Daoy (cell line): ENCODE measurements around the gene LAMC3. TPM values are rescaled to one million over a fixed set of nuclear protein-coding genes. Genes with fewer than 3 reads are reported as not detected.
"Not testable (repeated sequence)": the region's sequence is repeated elsewhere in the genome, so short reads cannot be mapped to it uniquely, and the experiment has no call there.

Experiments used
- DNase-seq: peaks from one replicate; pipeline ENCODE4 v3.0.0-alpha.2; 2015; ENCODE audit warnings: low read depth
- total RNA-seq: library from RNA; depleted of rRNA; stranded (reverse); fragments of >200 nt; shearing (Covaris generic); gene quantifications from 2 replicates; pipeline ENCODE4 v1.2.3, GENCODE V29; 2014

Gene LAMC3
- total RNA-seq, 1 experiment from 2014 or later: 2.5 TPM

DNA sequence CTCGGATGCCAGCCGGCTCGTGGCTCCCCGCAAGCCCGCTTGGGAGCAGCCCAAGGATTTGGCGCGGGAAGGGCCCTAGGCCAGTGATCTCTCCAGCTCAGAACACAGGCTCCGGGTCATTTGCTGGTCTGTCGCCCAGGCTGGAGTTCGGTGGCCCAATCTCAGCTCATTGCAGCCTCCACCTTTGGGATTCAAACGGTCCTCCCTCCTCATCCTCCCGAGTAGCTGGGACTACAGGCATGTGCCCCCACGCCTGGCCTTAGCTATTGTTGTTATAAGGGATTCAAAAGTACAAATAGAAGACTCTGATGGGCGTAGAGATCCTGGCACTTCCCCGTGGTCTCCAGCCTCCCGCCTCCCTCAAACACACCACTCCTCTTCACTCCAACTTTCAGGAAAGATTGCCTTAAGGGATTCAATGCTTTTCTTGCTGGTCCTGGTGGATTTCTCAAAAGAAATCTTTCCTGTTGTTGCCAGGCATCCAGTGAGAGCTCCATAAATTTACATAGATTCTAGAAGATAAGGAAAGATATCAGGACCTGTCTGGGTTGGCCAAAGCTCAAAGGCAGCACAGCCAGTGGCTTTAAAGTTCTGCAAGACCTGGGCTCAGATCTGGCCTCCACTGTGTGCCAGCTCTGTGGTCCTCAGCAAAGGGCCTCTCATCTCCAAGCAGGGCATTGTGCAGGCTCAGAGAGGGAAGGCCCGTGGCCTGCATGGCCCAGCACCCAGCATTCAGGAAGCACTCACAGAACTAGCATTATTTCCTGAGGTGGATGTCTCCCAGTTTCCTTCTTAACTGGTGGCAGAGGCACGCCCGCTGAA, 88.4 kb downstream of the LAMC3 start:
- no peak for DNase-seq

DNA sequence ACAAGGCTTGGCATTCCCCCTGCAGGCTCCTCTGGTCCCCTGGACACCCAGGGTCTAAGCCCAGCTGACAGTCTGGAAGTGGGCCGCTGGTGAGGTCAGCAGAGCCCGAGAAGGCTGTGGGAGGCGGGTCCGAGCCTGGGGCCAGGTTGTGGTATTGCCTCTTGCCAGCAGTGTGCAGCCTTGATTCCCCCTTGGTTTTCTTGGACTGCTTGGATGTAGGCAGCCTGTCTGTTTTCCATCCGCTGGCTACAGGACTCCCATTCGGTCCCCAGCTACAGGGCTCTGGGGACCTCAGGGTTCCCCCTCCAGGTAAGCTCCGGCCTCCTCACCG, 88.9 kb downstream of the LAMC3 start:
- no peak for DNase-seq

DNA sequence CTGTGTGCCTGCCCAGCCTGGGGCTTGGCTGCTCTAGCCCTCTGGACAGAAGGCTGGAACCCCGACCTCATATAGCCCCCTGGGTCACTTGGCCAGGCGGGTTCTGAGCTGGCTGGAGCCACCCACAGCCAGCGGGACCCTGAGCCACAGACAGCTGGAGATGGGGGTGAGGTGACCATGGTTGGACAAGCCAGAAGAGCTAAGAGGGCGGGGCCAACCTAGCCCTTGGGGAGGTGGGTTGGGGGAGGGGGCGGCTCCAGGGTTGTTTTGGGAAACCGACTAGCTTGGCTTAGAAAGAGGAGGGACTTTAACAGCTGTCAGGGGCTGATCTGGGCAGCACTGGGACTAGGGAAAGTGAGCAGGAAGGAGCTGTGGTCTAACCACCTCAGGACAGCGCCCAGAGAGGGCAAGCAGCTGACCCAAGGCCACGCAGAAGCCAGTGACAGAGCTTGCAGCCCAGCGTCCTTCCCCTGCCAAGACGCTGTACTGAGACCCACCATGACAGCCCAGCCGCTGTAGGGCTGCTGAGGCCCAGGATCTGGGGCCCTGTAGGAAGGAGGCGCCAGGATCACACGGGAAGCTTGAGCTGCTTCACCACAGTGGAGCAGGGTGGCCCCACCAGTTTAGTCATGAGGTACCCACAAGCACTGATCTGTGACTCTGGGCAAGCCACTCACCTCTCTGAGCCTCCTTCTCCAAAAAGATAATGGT, 89.6 kb downstream of the LAMC3 start:
- DNase-seq: no peak

DNA sequence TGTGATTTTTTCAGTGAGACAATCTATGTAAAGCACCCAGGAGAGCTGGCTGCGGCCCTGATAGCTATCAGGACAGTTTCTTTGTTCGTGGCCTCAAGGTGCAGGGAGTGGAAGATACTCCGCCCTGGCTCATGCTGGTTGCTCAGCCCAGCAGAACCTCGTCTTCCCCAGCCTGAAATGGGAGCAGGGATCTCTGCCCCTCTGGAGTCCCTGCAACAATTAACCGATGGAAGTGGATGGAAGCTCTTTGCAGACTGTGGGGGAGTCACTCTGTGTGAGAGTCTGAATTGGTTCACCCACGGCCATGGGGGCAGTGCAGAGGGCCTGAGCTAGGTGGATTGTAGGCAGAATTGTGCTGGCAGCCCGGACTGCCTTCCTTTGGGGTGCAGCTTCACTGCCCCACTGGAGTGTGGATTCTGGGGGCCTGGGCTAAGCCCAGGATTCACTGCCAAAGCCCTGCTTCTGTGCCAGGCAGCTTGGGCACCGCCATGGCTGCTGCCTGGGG, 90.2 kb downstream of the LAMC3 start:
- DNase-seq: no peak

DNA sequence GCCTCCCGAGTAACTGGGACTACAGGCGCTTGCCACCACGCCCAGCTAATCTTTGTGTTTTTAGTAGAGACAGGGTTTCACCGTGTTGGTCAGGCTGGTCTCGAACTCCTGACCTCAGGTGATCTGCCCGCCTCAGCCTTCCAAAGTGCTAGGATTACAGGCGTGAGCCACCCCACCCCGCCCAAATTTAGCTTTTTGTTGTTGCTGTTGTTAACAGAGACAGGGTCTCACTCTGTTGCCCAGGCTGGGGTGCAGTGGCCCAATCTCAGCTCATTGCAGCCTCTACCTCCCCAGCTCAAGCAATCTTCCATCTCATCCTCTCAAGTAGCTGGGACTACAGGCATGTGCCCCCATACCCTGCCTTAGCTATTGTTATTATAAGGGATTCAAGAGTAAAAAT, 90.9 kb downstream of the LAMC3 start:
- not testable (repeated sequence) for DNase-seq

DNA sequence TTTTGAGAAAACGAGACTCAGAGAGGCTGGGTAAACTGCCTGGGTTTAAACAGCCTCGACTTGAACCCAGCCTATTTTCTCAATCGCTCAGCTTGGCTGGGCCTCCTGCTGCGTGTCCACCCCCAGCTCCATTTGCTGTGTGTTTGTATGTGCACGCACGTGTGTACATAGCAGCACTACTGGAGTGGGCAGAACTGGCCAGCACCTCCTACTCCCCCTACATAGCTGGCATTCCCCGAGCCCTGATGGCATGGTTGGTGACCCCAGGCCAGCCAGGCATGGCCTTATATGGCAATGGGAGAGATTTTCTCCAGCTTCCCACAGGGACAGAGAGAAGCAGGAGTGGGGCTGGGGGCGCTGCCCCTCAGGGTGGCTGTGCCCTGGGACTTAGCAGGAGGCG, 91.5 kb downstream of the LAMC3 start:
- DNase-seq: no peak

DNA sequence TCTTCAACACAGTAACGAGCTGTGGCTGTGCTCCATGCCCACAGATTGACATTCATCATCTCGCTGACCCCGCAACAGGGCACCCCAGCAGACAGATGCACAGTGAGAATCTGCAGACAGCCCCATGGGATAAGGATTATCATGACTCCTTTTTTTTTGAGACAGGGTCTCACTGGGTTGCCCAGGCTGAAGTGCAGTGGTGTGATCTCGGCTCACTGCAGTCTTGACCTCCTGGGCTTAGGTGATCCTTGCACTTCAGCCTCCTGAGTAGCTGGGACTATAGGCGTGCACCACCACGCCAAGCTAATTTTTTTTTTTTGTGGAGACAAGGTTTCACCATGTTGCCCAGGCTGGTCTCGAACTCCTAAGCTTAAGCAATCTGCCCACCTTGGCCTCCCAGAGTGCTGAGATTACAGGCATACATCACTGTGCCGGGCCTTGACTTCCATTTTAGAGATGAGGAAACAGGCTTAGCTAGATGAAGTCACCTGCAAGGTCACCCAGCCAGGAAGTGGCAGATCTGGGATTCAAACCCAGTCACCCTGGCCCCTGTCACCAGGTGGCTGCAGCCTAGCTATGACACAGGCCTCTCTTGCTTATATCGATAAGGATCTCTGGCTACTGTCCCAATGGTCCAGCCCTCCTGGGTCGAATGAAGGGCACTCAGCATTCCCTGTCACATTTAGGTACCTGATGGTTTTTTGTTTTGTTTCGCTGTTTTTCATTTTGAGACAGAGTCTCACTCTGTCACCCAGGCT, 92.4 kb downstream of the LAMC3 start:
- no peak for DNase-seq

DNA sequence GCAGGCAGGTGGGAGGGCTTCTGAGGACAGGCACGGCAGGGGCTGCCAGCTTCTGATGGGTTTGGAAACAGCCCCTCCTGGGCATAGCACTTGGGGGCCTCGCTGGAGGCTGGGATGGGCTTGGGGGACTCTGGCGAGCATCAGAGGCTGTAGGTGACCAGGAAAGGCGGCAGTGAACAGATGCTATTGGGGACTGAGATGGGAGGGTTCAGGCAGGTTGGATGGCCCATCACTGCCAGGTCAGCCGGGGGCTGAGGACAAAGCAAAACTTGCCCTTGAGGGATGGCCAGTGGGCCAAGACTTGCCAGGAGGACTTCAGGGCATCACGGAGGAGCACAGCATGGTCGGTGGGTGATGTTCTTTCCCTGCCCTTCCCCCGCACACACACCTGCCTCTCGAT, 94.0 kb downstream of the LAMC3 start:
- no peak for DNase-seq

DNA sequence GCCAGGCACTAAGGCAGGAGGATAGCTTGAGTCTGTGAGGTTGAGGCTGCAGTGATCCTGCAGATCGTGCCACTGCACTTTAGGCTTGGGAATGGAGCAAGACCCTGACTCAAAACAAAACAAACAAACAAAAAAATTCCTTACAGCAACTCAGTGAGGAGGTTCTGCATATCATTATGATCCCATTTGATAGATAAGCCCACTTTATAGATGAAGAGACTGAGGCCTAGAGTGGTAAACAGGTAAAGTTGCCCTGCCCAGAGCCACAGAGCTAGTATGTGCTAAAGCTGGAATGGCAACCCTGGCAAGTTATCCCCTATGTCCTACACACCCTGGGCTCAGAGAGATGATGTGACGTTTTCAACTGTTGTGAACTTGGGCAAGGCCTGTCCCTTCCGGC, 94.6 kb downstream of the LAMC3 start:
- DNase-seq: no peak

DNA sequence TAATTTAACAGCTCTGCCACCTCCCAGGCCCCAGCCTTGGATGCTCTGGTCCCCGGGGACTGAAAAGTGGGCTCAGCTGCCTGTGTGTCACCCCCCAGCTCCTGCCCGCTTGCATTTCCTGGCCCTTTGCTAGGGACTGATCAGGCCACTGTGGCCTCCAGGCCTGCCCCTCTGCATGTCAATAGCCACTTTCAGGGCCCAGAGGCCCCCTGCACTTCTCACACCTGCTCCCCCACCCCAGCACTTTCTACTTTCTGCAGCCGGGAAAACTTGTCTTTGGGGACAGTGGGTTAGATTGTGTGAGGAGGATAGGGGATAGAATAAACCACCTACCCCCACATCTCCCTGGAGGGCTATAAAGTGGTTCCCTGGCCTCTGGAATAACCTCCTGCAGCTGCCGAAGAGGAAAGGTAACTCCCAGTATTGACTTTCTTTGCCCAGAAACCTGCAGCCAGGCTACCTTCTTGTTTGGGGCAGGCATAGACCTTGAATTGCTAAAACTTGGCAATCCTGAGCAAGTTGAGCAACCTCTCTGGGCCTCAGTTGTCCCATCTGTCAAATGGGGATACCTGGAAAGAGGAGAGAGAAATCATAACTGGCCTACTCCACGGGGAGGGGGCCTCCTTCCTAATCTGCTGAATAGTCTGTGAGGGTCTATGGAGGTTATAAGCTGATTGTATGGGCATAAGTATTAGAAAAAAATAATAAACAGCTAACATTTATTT, 95.2 kb downstream of the LAMC3 start:
- no peak for DNase-seq

DNA sequence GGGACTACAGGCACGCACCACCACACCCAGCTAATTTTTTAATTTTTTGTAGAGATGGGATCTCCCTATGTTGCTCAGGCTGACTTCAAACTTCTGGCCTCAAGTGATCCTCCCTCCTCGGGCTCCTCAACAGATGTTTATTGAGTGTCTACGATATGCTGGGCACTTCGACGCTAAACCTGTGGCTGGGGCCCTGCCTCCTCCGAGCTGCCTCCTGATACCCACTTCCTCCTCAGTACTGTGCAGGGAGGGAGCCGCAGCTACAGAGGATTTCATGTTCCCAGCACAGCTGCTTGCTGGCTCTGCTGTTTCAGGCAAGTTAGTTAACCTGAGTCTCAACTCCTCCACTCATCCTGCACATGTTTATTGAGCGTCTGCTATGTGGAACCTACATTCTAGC, 97.0 kb downstream of the LAMC3 start:
- no peak for DNase-seq

DNA sequence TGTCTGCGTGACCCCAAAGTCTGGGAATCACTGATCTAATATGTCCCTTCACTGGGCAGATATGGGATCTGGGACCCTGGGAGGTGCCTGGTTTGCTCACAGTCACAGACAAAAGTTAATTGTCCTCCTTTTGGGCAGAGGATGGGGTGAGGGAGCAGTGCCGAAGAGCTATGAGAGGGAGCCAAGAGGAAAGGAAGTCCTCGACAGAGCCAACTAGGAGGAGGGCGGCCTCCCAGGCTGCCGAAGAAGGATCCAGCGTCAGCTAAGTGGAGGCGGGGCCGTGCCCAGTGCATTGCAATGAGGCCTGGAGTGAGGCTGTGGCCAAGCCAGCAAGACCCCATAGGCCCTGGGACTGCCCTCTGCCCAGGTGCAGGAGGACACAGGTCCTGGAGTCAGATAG, 98.8 kb downstream of the LAMC3 start:
- DNase-seq: no peak

DNA sequence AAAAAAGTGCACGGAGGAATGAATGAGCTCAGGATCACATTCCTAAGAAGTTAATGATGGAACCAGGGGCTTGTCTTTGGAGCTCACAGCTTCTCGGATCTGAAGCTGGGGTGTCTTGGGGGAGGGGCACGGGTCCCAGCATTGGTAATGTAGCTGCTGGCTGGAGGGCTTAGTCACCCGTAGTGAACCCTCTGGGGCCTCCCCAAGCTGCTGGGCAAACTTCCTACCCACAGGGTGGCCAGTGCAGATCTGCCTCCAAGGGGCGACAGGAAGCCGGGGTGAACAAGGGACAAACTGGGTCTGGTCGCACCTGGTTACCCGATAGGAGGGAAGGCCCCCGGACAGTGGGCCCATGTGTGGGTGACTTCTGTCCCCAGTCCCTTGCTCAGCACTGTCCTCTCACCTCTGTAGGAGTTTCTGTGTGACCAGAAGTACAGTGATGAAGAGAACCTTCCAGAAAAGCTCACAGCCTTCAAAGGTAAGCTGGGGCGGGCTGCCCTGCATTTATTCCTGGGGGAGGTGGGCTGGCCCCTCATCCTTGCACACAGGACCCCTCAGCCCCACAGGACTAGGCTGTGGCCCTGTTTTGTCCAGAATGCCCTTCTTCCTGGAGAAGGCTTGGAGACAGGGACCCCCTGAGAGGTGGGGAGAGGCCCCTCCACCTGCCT, 102.3 kb downstream of the LAMC3 start:
- DNase-seq: no peak

DNA sequence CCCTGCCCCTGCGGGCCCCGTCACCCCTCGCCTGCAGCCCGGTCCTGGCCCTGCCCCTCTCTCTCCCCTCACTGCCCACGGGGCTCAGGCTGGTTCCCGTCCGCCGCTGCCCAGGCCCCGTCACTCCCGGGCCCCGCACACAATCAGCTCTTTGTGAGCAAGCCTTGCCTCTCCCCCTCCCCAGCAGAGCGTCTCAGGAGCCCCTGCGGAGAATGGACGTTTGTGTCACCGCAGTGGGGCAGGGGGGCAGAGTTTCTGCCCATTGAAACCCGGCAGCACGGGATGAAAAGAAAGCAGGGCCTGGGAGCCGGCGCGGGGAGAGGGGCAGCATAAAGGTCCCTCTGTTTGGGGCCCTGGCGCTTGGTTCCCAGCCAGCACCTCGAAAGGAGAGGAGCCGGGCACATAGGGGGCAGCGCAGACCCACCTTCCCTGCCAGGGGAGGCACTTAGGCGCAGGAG, 102.9 kb downstream of the LAMC3 start:
- DNase-seq: no peak

DNA sequence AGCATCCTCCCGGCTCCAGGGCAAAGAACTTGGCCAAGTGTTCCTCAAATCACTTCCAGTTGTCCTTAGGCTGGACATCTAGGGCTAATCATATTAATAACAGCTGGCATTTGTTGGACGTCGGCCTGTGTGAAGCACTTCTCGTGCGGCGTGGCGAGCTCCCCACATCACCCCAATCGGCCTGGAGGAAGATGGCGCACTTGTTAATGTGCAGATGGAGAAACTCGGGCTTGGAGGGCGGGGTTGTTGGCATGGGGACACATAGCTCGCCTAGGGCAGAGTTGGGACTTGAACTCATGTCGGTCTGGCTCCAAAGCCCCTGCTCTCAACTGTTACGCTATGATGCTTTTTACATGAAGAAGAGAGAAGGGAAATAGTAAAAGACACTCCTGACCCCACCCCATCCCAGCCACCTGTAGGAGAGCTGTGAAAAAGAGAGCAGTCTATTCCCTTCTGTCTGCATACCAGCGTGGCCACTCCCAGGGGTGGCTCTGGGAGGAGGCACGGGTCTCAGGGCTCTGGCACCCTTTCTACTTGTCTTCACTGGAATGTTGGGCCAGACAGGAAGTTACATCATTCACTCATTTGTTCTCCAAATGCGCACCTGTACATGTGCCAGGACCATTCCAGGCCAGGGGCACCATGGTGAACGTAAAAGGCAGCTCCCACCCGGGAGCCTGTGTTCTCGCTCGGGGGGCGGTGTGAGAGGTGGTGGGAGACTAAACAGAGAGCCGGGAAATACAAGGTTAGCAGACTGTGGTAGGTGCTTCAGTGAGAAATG, 103.6 kb downstream of the LAMC3 start:
- no peak for DNase-seq

DNA sequence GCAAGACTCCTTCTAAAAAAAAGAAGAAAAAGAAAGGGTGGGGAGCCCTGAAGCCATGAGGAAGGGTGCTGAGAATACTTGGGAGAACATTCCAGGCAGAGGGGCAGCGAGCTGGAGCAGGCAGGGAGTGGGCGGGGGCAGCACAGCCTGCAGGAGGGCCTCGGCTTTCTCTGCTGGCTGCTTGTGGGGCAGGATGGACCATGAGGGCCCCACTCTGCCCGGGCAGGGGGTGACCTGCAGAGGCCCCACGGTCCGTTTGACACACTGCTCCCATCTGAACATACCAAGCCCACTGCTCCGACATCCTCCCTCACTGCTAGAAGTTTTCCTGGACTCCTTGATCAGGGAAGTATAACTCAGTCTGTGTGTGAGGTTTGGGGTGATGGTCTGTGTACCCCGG, 104.7 kb downstream of the LAMC3 start:
- DNase-seq: no peak

DNA sequence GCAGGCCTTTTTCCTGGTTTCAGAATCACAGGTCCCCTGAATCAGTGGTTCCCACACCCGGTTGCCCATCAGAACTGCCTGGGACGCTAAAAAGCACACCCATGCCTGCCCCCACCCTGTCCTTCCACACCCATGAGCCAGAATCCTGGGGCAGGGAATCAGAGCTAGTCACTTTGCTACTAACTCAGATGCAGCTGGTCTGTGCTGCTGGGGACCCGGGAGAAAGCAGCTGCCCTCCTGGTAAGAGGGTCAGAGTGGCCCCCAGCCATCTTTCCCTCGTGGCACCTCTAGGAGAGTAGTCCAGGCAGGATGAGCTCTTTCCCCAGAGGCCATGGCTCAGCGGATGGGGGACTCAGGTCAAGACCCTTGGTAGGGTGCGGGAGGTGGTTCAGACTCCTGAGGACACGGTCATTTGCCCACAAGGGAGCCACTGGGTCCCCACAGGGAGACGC, 105.1 kb downstream of the LAMC3 start:
- no peak for DNase-seq

DNA sequence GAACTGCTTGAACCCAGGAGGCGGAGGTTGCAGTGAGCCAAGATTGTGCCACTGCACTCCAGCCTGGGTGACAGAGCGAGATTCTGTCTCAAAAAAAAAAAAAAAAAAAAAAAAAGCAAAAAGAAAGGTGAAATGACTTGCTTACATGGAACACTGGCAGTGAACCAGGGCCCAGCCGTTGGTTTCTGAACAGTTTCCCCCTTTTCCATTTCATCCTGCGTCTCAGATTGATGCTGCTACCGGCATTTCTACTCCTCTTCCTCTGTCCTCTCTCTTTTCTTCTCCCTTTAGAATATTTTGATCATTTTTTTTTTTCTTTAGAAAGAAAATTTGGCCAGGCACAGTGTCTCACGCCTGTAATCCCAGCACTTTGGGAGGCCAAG, 106.4 kb downstream of the LAMC3 start:
- not testable (repeated sequence) for DNase-seq

DNA sequence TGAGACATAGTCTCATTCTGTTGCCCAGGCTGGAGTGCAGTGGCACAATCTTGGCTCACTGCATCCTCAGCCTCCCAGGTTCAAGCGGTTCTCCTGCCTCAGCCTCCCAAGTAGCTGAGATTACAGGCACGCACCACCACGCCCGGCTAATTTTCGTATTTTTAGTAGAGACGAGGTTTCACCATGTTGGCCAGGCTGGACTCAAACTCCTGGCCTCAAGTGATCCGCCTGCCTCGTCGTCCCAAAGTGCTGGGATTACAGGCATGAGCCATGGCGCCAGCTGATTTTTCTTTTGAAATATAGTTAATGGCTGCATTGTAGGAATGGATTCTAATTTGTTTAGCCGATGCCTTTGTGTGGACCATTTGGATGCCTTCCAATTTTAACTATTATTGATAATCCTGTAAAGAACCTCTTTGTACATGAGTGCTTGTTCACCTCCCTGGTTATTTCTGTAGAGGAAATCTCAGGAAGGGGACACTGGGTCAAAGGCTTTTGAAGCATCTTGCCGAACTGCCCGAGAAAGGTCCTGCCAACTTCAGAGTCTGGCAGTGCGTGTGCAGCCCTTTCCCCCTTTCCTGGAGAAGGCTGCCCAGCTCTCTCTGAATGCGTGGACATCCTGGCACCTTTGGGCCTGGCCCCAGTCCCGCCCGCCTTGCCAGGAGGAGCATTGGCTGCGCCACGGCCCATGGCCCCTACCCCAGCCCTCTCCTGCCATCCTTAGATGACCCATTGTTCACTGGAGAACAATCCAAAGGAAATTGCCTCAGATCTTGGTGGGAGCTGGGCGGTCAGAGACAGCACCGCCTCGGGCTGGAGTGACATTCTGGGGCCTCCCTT, 107.5 kb downstream of the LAMC3 start:
- no peak for DNase-seq
